Body of pancreas (tissue), 4 donors: ENCODE measurements around the gene TPM2.

Experiments
- CTCF ChIP-seq, 7 experiments: fragments of 450-650 bp in 4 of 7; fragments of 200-600 bp in 3 of 7; sonication (generic) in 3 of 7; IDR thresholded peaks; one replicate each; pipeline ENCODE4 v1.5.1; 2016 to 2019; ENCODE audit warnings: antibody characterized with exemption in 7 of 7
- POLR2A ChIP-seq, 3 donors: fragments of 450-650 bp; IDR thresholded peaks; one replicate each; pipeline ENCODE4 v1.6.1; 2016; ENCODE audit warnings: antibody characterized with exemption in 3 of 3, mild to moderate bottlenecking in 2 of 3

- TF ChIP-seq CTCF (IDR thresholded peaks at IDR 0.05) (no peak), POLR2A (IDR thresholded peaks at IDR 0.05) (no peak)
Observed at GRCh38 chr9:35714579-35715252, 25.0 kb upstream of the TPM2 start.
